Bronchial epithelial cell (primary cell): Measurements from ENCODE around the gene TSKS. TPM values are rescaled to one million over a fixed set of nuclear protein-coding genes. Genes with fewer than 3 reads are reported as not detected.

Source experiments
- DNase-seq: peaks from one replicate; pipeline ENCODE4 v3.0.0-alpha.2; 2010; ENCODE audit warnings: low read depth
- FAIRE-seq: peaks from 2 replicates; lab custom pipeline; 2011; peaks lifted over from hg19 to GRCh38; lab: Jason Lieb, UNC
- H3K27me3 ChIP-seq: 2 replicates; pipeline ENCODE4 v1.5.1; 2011; ENCODE audit warnings: low read length; ENCODE audit not compliant: control insufficient read depth, insufficient read depth
- H3K36me3 ChIP-seq: 2 replicates; pipeline ENCODE4 v1.5.1; 2011; ENCODE audit warnings: low read length; ENCODE audit not compliant: control insufficient read depth, insufficient read depth
- H3K4me3 ChIP-seq: 2 replicates; pipeline ENCODE4 v1.5.1; 2011; ENCODE audit warnings: mild to moderate bottlenecking, low read depth, low read length, control low read depth
- total RNA-seq: library from RNA; depleted of rRNA; stranded (reverse); fragments of >200 nt; gene quantifications from 2 replicates; pipeline ENCODE4 v1.2.1, GENCODE V29; 2014
- TF ChIP-seq, protein P1 (sequence below): IDR thresholded peaks from 2 replicates; pipeline ENCODE4 v1.5.1; 2011; ENCODE audit warnings: mild to moderate bottlenecking, moderate library complexity, low read length, control low read depth, inconsistent platforms; ENCODE audit not compliant: insufficient read depth, severe bottlenecking

Gene TSKS
- total RNA-seq, 1 donor from 2014 or later, result not detected

- H3K4me3 ChIP-seq, result no peak overlapping the region
- DNase-seq, result no peak
- FAIRE-seq, result no peak
- H3K27me3 ChIP-seq, result no peaks in the 10 kb centered on the region
- peaks cover 5% of the 10 kb centered on the region for H3K36me3 ChIP-seq
- TF ChIP-seq, protein P1, sequence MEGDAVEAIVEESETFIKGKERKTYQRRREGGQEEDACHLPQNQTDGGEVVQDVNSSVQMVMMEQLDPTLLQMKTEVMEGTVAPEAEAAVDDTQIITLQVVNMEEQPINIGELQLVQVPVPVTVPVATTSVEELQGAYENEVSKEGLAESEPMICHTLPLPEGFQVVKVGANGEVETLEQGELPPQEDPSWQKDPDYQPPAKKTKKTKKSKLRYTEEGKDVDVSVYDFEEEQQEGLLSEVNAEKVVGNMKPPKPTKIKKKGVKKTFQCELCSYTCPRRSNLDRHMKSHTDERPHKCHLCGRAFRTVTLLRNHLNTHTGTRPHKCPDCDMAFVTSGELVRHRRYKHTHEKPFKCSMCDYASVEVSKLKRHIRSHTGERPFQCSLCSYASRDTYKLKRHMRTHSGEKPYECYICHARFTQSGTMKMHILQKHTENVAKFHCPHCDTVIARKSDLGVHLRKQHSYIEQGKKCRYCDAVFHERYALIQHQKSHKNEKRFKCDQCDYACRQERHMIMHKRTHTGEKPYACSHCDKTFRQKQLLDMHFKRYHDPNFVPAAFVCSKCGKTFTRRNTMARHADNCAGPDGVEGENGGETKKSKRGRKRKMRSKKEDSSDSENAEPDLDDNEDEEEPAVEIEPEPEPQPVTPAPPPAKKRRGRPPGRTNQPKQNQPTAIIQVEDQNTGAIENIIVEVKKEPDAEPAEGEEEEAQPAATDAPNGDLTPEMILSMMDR, result no peak
These were observed 13.3 kb upstream of the TSKS start for GRCh38 chr19:49776371-49776764.

- no peak for DNase-seq
- H3K27me3 ChIP-seq, result no peaks in the 10 kb centered on the region
- no peak for FAIRE-seq
- no peak overlapping the region for H3K4me3 ChIP-seq
- H3K36me3 ChIP-seq, result peaks cover 5% of the 10 kb centered on the region
- TF ChIP-seq, protein P1, result no peak
These were observed 12.8 kb upstream of the TSKS start for GRCh38 chr19:49775742-49776370.

- TF ChIP-seq, protein P1, result no peak
- DNase-seq (no peak), FAIRE-seq (no peak)
- Histone ChIP-seq H3K36me3 (peaks cover 3% of the 10 kb centered on the region), H3K4me3 (no peak overlapping the region), H3K27me3 (no peaks in the 10 kb centered on the region)
These were observed 11.9 kb upstream of the TSKS start for GRCh38 chr19:49774969-49775368.

GRCh38 chr19:49773663-49774350 lies 10.7 kb upstream of the TSKS start:
- FAIRE-seq, result no peak
- peaks cover 3% of the 10 kb centered on the region for H3K36me3 ChIP-seq
- DNase-seq, result no peak
- H3K4me3 ChIP-seq, result no peak overlapping the region
- TF ChIP-seq, protein P1, result no peak
- no peaks in the 10 kb centered on the region for H3K27me3 ChIP-seq

DNA sequence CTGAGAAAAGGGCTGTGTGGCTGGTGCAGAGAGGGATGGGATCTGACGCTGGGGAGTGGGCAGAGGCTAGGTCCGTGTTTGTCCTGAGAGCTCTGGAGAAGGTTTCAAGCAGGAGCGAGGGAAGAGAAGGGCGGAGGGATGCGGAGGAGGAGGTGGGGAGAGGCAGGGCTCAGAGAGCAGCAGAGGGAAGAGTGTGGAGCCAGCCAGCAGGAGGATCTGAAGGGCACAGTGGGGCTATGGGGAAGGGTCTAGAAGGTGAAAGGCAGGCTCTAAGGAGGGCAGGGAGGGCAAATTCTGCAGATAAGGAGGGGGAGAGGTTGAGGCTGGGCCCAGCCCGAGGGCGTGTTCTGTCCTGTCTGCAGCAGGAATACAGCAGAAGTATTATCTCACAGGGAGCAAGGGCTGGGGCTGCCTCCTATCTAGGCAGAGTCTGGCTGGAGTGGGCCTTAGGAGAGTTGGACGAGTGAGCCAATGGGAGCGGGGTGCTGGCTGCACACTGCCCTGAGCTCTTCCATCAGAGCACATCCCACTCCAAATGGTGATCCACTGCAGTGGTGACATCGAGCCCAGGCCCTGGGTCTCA lies 9.8 kb upstream of the TSKS start:
- no peak for DNase-seq
- Histone ChIP-seq H3K36me3 (peaks cover 3% of the 10 kb centered on the region), H3K4me3 (no peak overlapping the region), H3K27me3 (no peaks in the 10 kb centered on the region)
- TF ChIP-seq, protein P1, result no peak
- no peak for FAIRE-seq
